Brain microvascular endothelial cell (primary cell): ENCODE results near the gene VASP.

Experiments
- DNase-seq: peaks from one replicate; pipeline ENCODE4 v3.0.0-alpha.2; 2020
- H3K27ac ChIP-seq: fragments of 250-450 bp; sonication (Bioruptor Pico); 2 replicates; pipeline ENCODE4 v1.5.1; 2020; ENCODE audit warnings: mild to moderate bottlenecking, moderate library complexity
- H3K27me3 ChIP-seq: fragments of 250-450 bp; sonication (Bioruptor Pico); replicated peaks from 2 replicates; pipeline ENCODE4 v1.5.1; 2020; ENCODE audit warnings: mild to moderate bottlenecking
- H3K36me3 ChIP-seq: fragments of 250-450 bp; sonication (Bioruptor Pico); replicated peaks from 2 replicates; pipeline ENCODE4 v1.5.1; 2020; ENCODE audit warnings: mild to moderate bottlenecking
- H3K4me3 ChIP-seq: 2 replicates; pipeline ENCODE4 v1.5.1; 2011; ENCODE audit warnings: low read depth, mild to moderate bottlenecking, control low read depth, low read length, moderate library complexity
- CTCF ChIP-seq: IDR thresholded peaks from 2 replicates; pipeline ENCODE4 v1.5.1; 2011; ENCODE audit warnings: low read depth, mild to moderate bottlenecking, moderate library complexity, low read length, control low read depth, inconsistent platforms; ENCODE audit errors: missing control alignments
- in situ Hi-C: cut with HindIII; loops from 2 replicates; pipeline ENCODE4 v1.10.0; 2017; ENCODE audit warnings: low sequenced_read_pairs, low pct_ligation_motif_present

Gene VASP

GRCh38 chr19:45531349-45531748 lies 24.1 kb downstream of the VASP start:
- no peak overlapping the region for H3K27ac ChIP-seq
- DNase-seq = no peak
- in situ Hi-C loops = no loop called here
- H3K4me3 ChIP-seq = no peak overlapping the region
- no peak for TF ChIP-seq CTCF
- H3K36me3 ChIP-seq = peaks cover 27% of the 10 kb centered on the region
- H3K27me3 ChIP-seq = no peaks in the 10 kb centered on the region

DNA sequence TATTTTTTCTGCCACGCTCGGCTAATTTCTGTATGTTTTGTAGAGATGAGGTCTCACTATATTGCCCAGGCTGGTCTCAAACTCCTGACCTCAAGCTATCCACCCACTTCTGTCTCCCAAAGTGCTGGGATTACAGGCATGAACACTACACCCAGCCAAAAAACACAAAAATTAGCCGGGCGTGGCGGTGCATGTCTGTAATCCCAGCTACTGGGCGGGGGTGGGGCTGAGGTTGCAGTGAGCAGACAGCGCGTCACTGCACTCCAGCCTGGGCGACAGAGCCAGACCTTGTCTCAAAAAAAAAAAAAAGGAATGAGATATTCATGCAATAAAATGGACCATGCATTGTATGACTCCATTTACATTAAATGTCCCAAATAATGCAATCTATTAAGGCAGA lies 32.2 kb downstream of the VASP start:
- no peak for DNase-seq
- TF ChIP-seq CTCF = no peak
- Histone ChIP-seq H3K27ac (no peak overlapping the region), H3K4me3 (no peak overlapping the region), H3K36me3 (no peaks in the 10 kb centered on the region), H3K27me3 (no peaks in the 10 kb centered on the region)
- in situ Hi-C loops = no loop called here

DNA sequence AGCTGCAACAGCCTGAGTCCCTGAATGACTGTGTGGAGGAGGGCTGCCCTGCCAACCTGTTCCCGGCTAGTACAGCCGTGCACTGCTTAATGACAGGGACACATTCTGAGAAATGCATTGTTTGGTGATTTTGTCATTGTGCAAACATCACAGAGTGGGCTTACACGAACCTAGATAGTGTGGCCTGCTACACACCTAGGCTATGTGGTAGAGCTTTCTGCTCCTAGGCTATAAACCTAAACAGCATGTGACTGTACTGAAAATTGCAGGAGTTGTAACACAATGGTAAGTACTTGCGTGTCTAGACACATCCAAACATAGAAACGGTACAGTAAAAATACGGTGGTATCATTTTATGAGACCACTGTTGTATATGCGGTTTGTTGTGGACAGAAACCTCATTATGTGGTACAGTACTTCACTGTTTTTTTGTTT lies 35.0 kb downstream of the VASP start:
- H3K27me3 ChIP-seq = no peaks in the 10 kb centered on the region
- in situ Hi-C loops = no loop called here
- H3K27ac ChIP-seq = no peak overlapping the region
- TF ChIP-seq CTCF = no peak
- no peak overlapping the region for H3K4me3 ChIP-seq
- H3K36me3 ChIP-seq = no peaks in the 10 kb centered on the region
- DNase-seq = no peak

- no peak overlapping the region for H3K27ac ChIP-seq
- no peak overlapping the region for H3K4me3 ChIP-seq
- DNase-seq = no peak
- H3K27me3 ChIP-seq = no peaks in the 10 kb centered on the region
- H3K36me3 ChIP-seq = no peaks in the 10 kb centered on the region
- no peak for TF ChIP-seq CTCF
- in situ Hi-C loops = no loop called here
Measured at GRCh38 chr19:45547211-45547770, 40.0 kb downstream of the VASP start.

- in situ Hi-C loops = no loop called here
- Histone ChIP-seq H3K27ac (no peak overlapping the region), H3K36me3 (peaks cover 2% of the 10 kb centered on the region), H3K4me3 (no peak overlapping the region), H3K27me3 (no peaks in the 10 kb centered on the region)
- no peak for TF ChIP-seq CTCF
- no peak for DNase-seq
Measured at GRCh38 chr19:45547965-45548609, 40.8 kb downstream of the VASP start.

- no peaks in the 10 kb centered on the region for H3K27me3 ChIP-seq
- DNase-seq = no peak
- in situ Hi-C loops = no loop called here
- no peak overlapping the region for H3K4me3 ChIP-seq
- peaks cover 2% of the 10 kb centered on the region for H3K36me3 ChIP-seq
- no peak overlapping the region for H3K27ac ChIP-seq
- peak; percentile 8 for TF ChIP-seq CTCF
Measured at GRCh38 chr19:45553464-45553863, 46.2 kb downstream of the VASP start.
